Ureter (tissue), 1 donor: Measurements from ENCODE around the gene STAT6. TPM values are rescaled to one million over a fixed set of nuclear protein-coding genes. Genes with fewer than 3 reads are reported as not detected.
"Not testable (repeated sequence)": the region's sequence is repeated elsewhere in the genome, so short reads cannot be mapped to it uniquely, and the experiment has no call there.

Experiments used
- DNase-seq: peaks from one replicate; pipeline ENCODE4 v3.0.0-alpha.2; 2020; ENCODE audit warnings: low spot score
- total RNA-seq: library from RNA; stranded (reverse); gene quantifications from one replicate; pipeline ENCODE4 v1.2.4, GENCODE V29; 2023
- donor health status: DM: yes; HTN: yes; CAD: no.

Gene STAT6
- total RNA-seq, 1 donor from 2014 or later, result 280 TPM

DNA sequence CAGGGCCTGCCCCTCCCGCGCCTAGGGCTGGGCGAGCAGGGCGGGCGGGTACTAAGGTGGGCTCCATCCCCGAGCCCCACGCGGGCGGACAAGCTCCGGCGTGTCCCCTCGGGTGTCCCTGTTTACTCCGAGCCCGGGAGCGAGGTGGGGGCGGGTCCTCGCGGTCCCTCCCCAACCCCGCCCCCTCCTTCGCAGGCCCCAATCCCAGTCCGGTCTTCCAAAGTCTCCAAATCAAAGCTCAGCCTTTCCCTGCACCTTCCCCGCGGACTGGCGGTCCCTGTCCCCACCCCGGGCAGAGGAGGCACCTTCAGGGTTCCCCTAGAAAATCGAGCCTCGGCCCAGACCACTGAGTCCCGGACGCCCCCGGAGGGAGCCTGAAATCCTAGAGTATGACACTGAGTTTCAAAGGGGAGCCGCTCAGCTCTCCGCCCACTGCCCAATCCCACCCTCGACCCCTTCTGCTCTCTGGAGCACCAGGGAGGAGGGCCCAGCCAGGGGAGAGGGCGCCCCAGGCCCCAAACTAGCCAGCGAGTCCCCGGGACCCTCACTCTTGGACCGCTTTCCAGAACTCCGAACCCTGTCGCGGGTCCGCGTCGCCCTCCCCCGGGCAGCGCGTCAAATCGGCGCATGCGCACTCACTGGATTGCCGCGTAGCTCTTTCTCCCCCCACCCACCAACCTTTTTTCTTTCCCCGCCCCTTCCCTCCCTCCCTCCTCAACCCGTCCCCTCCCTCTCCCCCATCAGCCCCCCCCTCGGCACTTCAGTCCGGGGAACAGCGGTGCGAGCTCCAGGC is 16.8 kb upstream of the STAT6 start, which contains the start of gene LRP1:
Gene LRP1 (plus strand): TSS at position 758 of the 793 bp plus-strand sequence. CDS start 482 bp downstream, outside the sequence.
- peak; percentile 84 for DNase-seq

DNA sequence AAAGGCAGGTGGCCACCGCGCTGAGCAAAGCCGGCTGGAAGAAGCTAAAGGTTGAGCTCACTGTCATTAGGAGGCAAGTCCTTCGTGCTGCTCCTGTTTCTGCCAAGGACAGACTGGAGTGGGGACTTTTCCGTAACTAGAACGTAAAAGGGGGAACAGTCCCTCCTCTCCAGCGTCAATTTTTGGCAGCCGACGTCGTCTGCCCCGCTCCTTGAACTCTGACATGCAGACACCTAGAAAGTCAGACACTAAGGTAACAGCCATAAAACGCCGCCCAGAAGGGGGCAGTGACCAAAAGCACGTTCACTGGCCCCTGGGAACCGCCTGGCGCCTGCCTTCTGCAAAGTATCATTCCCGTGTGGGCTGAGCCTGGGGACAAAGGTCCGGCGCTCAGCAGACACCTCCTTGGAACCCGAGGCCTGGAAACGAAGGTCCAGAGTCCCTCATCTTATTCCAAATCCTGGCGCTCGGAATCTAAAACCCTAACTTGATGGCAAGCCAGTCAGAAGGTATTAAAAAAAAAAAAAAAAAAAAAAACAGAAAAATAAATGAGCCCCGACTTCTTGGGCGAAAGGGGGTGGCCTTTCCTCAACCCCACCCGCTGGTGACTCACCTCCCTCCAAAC is 16.1 kb upstream of the STAT6 start:
- peak; percentile 82 for DNase-seq

DNA sequence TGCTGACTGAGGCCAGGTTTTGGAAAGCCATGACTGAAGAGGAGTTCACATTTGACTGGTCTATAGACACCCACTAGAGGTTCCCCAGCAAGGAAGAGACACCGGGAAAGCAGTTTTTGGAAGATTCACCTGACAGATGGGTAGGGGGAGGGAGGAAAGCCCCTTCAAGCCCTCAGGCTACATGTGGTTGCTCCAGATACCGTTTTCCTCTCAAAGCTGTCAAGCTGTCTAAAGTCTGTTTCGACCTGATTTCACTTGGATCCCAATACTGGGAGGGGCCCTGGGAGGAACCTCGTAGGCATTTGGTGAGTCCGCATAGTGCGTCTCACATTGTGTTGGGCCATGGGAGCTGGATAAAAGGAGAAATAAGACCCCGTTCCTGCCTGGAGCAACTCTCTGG is 15.4 kb upstream of the STAT6 start:
- no peak for DNase-seq

DNA sequence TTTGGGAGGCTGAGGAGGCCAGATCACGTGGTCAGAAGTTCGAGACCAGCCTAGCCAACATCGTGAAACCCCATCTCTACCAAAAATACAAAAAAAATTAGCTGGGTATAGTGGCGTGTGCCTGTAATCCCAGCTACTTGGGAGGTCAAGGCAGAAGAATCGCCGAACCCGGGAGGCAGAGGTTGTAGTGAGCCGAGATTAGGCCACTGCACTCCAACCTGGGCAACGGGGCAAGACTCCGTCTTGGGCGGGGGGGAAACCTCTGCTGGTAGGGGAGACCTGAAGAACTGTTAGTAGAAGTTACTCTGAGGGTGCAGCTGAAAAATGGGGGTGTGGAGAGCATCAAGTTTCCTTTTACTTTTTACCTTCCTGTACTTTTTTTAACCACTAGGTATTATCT is 14.9 kb upstream of the STAT6 start:
- no peak for DNase-seq

DNA sequence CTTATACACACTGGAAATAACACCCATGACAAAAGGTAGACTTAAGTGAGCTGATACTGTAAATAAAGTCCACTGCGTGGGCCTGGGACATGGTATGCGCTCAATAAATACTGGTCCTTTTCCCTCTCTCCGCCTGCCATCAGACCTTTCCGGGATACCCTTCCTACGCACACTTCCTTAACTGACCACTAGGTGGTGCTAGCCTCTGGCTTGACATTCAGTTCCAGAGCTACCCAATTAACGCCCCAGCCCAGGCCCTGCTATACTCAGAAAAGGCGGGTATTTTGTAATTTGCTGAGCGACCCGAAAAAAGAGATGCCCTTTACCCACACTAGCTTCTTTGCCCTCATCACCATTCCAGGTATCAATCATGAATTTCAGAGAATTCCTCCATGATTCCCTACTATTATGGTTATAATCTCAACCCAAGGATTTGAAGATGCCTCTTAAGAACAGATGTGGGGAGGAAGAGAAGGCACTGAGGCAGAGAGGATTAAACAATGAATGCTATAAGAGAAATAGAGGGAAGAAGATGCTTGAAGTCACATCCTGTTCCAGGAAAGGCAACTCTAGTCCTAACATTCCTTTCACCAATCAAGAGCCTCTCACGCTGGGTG is 13.2 kb upstream of the STAT6 start:
- peak; percentile 84 for DNase-seq

DNA sequence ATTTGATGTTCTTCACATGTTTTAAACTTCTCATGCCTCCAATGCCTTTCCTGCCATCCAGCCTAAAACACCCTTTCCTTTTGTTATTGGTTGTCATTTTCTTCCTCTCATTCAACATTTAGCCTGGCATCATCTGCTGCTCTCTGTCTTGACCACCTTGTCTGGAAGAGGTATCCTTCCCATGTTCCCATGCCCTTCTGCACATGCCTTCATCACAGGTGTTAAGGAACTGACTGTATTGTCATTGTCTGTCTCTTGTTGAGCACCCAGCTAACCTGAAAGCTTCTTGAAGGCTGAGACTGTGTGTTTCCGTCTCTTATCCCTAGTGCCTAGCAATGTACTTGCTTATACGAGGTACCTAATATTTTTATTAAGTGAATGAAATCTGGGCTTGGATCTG is 12.7 kb upstream of the STAT6 start:
- no peak for DNase-seq

DNA sequence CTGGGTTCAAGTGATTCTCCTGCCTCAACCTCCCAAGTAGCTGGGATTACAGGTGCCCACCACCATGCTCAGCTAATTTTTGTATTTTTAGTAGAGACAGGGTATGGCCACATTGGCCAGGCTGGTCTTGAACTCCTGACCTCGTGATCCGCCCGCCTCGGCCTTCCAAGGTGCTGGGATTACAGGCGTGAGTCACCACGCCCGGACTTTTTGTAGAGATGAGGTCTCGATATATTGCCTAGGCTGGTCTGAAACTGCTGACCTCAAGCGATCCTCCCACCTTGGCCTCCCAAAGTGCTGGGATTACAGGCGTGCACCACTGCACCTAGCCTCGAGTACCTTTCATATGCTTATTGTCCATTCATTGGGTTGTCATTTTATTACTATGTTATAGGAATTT is 9.6 kb upstream of the STAT6 start:
- DNase-seq, result not testable (repeated sequence)

DNA sequence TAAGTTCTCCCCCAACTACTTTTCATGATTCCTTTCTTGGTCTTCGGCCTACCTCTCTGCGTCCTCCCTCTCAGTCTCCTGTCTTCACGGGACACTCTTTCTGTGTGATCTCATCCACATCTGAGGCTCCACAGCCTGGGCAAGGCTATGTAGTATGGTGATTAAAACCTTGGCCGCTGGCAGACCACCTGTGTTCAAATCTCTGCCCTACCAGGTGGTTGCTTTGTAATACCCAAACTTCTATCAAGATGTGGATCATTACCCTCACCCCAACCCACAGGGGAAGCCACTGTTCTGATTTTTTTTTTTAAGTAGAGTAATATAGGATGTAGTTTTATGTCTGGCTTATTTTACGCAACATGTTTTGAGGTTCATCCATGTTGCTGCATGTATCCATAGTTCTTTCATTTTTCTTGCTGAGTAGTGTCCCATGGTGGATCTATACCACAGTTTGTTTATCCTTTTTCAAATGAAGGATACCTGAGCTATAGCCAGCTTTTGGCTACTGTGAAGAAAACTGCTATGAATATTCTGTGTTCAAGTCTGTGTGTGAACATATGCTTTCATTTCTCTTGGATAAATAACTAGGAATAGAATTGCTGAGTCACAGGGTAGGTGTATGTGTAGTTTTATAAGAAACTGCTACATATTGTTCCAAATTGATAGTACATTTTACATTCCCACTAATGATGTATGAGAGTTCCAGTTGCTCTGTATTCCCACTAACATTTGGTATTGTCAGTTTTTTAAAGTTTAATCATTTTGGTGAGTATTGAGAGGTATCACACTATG is 8.3 kb upstream of the STAT6 start:
- DNase-seq, result no peak

DNA sequence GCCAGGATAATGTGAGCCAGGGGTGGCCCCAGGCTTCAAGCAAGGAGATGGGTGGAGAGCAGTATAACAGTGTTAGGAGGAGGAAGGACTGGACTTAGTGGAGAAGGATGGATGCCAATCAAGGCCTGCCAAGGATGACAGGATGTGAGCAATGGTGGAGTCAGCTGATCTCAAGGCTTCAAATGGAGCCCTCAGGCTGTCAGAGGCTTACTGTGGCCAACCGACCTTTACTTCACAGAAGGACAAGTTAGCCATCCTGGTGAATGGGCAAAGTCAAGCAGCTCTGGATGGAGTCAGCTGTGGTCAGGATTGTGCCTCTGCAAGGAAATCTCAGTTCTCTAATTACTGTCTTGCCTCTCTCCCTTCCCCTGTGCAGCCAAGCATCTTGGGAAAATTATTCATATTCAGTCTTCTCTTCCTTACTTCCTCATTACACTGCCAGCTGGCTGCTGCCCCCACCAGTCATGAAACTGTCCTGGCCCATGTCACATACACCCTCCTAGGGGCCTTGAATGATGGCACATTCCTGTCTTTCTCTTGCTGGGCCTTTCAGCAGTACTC is 7.6 kb upstream of the STAT6 start:
- DNase-seq, result no peak

DNA sequence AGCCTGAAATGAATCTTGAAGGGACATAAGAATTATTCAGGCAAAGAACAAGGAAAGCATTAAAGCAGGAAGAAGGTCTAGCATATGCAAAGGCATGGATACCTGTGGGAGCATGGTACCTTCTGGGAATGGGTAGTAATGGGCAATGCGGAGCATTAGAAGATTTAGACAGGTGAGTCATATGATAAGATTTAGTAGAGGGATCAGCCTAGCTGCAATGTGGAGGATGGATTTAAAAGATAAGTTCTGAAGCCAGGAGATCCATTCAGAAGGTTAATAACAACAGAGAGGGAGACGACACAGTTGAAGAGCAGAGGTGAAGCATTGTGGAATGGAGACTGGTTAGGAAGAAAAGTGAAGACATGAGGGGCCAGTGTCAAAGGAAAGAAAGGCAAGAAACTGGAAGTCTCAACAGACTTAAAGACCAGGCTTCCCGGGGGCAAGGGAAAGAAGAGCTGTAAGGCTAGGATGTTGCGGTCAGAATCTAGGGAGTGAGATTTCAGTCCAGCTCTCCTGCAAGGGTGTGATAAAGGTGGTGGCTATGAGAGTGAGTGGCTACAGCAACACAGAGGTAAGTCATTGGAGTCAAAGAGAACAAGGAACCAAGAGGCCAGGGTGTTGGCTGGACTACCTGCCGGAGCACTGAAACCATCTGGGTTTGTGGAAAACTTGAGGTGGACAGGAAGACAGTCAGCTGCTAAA is 5.6 kb upstream of the STAT6 start:
- DNase-seq, result no peak

DNA sequence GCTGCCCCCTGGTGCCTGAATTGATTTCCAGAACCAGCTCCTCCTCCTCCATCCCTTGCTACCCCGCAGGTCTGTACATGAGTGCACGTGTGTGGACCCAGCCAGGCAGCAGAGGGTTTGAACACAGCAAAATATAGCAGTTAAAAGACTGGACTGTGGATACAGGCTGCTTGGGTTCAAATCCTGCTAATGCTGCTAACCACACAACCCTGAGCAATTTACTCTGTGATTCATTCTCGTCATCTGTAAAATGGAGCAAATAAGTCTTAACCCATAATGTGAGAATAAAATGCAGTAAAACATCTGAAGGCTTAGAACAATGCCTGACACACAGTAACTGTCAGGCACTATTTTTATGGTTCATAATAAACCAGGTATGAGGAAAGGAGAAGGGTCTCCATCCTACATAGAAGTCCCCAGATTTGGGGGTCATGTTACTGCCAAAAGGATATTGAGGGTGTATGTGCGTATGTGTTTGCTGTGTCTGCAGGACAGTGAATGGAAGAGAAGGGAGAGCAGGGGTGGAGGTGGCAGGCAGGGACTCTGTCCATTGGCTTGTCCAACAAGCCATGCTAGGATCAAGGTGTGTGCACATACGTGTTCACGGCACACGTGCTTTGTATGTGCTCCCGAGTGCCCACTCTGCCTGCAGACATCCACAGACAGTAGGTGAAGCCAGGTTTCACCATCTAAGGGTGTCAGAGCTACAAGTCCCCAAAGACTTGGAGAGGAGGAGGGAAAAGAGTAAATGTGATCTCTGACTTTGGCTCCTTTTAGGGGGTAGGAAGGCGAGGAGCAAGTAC is 1.5 kb upstream of the STAT6 start:
- DNase-seq, result no peak

DNA sequence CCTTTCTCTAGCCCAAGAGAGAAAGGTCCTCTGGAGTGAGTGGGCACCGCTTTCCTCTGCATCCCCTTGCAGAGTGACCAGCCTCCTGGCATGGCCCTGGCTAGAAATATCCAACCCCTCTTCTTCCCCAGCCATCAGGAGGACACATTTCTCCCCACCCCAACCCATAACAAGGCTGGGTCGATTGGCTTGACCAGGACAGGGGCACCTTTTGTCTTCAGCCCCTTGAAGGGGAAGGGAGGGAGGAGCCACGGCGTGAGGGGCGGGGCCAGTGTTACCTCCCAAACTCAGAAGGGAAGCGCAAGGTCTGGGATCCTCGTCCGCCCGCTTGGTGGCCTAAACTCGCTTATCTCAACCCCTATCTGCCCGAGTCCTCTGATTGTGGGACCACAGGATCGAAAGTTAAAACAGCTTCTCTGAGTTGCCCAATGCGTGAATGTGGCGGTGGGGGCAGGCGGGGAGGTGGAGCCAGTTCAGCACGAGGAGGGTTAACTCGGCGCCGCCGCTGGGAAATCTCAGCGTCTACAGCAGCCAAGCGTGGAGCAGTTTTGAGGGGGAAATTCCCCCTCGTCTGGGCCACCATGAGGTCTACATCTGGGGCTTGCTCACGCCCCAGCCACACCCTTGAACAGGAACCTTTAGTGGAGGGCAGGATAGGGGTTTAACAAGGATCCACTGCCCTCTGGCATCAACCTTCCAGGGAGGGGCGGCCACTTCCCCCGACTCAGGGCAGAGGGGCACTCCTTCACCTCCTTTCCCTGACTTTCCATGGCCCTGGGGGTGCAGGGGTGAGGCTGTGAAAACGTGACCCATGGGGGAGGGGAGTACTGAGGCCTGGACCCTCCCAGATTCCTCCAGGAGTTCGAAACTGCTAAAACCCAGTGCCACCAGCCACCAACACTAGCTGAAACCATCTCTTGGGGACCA is 795 bp downstream of the STAT6 start:
- peak; percentile 85 for DNase-seq

DNA sequence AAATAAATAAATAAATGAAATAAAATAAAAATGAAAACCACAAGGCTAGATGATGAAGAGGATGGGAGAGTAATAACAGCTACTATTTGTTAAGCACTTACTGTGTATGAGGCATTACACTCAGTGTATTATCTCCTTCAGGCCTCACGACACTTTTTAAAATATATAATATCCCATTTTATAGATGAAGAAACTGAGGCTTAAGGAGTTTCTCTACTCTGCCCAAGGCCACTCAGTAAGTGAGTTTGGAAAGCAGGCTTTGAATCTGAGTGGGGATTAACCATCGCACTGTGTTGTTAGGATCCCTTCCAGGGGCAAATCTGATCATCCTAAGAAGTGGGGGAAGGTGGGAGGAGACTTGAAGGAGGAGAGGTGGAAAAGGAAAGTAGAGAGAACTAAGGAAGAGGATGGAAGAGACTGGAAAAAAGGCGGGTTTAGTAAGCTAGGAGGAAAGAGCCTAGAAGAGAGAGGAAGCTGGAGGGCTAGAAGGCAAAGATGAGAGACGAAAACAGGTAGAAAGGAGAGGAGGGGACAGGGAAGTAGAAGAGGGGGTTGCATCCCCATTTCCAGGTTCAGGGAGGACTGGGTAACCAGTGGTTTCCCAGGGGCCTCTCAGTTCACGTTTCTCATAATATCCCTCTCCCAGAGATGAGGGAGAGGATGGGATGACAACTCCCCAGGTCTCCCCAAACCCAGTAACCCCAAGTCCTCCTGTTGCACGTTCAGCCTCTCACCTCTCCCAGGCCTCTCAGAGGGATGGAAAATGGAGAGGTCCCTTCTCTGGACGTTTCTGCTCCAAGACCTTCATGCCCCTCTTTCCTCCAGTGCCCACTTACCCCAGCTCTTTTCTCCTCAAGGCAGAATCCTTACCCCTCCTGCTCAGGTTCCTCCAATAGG is 1.7 kb downstream of the STAT6 start:
- no peak for DNase-seq

DNA sequence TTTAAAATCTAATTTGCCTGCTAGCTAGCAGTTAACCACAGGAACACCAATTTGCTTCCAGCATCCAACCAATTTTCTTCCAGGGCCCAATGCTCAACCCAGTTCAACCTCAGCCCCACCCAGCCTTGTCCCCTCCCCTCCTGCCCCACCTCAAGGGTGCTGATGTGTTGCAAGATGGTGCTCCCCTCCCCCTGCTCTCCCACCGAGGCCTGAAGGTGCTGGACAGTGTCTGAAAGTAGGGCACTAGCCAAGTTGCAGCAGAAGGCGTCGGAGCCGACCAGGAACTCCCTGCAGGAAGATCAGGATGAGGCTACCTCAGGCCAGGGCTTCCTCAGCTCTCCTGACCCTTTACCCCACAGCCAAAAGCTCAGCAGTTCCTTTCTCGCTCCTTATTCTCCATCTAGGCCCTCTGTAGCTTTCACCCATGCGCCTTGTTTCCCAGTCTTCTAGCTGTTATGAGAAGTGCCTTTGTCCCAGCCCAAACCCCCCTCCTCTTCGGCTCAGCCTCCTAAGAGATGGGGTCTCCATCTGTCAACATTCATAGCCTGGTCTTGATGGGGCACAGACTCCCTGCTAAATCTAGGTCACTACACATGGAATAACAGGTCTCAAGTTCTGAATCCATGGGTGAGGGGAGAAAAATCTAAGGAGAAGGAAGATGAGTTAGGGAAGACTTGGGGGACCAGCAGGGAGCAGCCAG is 3.6 kb downstream of the STAT6 start:
- DNase-seq, result no peak

DNA sequence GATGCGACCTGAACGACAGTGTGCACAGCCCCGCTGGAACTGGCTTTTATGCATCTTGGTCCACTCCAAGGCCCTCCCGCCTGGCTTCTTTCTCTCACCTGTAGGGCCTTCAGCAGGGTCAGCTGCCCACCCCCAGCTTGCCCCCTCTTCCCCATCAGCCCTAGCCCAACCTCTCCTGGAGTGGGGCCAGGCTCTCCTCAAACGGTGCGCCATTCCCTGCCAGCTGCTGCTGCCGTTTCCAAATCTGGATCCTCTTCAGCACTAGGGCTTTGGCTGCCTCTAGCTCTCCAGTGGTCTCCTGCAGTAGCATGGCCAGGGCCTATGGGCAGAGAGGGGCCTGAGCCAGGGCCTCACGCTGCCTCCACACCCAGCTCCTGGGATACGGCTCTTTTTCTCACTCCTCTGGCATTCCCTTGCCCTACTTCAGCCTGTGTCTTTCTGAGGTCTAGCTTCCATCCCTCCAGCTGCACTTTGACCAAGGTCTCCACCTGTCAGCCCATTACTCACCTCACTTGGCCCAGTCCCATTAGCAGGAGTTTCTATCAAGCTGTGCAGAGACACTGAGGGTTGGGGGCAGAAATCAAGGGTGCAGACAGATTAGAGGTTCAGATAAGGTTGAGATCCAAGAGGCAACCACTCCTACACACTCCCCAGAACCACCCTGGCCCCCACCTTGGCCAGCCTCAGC is 5.0 kb downstream of the STAT6 start:
- DNase-seq, result no peak

DNA sequence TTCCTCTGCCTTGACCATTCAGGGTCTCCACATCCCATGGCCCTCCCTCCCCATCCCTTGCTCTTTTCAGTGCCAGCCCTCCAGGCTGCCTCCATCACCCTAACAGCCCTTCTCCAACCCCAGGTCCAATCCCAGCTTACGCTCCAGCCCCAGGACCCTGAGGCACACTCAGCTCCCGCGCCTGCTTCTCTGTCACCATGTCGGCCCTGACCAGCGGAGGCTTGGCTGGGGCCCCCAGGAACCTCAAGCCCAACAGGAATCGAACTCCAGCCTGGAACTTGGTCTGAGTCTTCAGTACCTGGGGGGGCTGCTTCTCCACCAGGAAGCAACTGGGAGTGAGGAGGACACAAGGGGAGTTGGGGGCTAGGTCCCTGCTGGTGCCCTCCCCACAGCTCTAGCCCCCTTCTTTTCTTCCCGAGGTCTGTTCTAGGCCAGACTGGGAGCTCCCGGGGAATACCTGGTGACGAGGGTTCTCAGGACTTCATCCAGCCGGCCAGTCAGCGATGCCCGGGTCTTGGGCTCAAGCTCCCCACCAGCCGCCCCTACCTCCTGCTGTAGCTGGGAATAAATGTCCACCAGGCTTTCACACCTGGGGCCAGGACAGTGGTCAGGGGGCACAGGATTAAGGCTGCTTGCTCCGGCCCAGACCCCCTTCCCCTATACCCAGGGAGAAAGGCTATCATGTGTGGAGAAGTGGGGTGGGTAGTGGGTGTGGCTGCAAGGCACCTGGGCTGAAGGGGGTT is 6.0 kb downstream of the STAT6 start:
- DNase-seq, result no peak
